Measurements from ENCODE around the gene ITM2C.

- TF ChIP-seq CTCF (IDR thresholded peaks at IDR 0.05; ENCODE audit: insufficient read depth, low read length) (no peak), POLR2AphosphoS5 (IDR thresholded peaks at IDR 0.05; ENCODE audit: low read depth) (no peak), SPI1 (IDR thresholded peaks at IDR 0.05; ENCODE audit: borderline replicate concordance, low read depth) (no peak), REST (IDR thresholded peaks at IDR 0.05; ENCODE audit: insufficient replicate concordance, low read depth) (no peak)
Observed at GRCh38 chr2:230912724-230913123, 48.0 kb downstream of the ITM2C start.
